Measurements from ENCODE around the gene LRFN4. TPM values are rescaled to one million over a fixed set of nuclear protein-coding genes. Genes with fewer than 3 reads are reported as not detected.

The LRFN4 gene
- total RNA-seq, 4 donors from 2014 or later, result 10.2 to 16.6 (median 12.4) TPM

- TF ChIP-seq, protein P1, sequence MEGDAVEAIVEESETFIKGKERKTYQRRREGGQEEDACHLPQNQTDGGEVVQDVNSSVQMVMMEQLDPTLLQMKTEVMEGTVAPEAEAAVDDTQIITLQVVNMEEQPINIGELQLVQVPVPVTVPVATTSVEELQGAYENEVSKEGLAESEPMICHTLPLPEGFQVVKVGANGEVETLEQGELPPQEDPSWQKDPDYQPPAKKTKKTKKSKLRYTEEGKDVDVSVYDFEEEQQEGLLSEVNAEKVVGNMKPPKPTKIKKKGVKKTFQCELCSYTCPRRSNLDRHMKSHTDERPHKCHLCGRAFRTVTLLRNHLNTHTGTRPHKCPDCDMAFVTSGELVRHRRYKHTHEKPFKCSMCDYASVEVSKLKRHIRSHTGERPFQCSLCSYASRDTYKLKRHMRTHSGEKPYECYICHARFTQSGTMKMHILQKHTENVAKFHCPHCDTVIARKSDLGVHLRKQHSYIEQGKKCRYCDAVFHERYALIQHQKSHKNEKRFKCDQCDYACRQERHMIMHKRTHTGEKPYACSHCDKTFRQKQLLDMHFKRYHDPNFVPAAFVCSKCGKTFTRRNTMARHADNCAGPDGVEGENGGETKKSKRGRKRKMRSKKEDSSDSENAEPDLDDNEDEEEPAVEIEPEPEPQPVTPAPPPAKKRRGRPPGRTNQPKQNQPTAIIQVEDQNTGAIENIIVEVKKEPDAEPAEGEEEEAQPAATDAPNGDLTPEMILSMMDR (IDR thresholded peaks at IDR 0.05), result no peak
- DNase-seq (ENCODE audit: low spot score) (no peak), ATAC-seq (ENCODE audit: low FRiP score) (no peak)
Measured at GRCh38 chr11:66858186-66858938, 1.5 kb downstream of the LRFN4 start.

DNA sequence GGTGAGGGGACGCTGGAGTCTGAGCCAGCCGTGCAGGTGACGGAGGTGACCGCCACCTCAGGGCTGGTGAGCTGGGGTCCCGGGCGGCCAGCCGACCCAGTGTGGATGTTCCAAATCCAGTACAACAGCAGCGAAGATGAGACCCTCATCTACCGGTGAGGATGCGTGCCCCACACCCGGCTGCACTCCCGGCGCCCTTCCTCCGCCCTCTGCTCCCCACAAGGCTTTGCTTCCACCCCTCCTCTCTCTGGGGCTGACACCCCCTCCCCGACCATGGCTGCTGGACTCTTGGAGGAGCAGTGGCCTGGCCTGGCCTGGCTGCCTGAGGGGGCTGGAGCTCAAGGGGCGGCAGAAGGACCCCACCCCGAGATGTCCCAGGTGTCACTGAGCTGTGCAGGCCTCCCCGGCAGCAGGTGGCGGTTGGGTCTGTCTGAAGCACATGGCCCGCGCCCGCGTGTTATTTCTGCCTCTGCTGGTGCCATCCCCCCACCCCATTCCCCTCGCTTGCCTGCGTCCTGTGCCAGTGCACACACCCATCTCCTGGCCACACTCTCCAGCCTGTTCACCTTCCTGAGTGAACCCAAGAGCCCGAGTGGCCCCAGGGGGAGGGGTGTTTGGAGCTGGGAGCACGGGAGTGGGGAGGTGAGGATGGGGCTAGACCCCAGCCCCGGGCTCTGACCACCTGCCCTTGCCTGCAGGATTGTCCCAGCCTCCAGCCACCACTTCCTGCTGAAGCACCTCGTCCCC, 2.2 kb downstream of the LRFN4 start:
- ATAC-seq (ENCODE audit: low FRiP score) (no peak), DNase-seq (ENCODE audit: low spot score) (no peak)
- TF ChIP-seq, protein P1 (IDR thresholded peaks at IDR 0.05), result no peak

- TF ChIP-seq, protein P1 (IDR thresholded peaks at IDR 0.05), result no peak
- DNase-seq (ENCODE audit: low spot score) (no peak), ATAC-seq (ENCODE audit: low FRiP score) (no peak)
Measured at GRCh38 chr11:66859686-66860448, 3.0 kb downstream of the LRFN4 start.

GRCh38 chr11:66860449-66860831, 3.6 kb downstream of the LRFN4 start:
- TF ChIP-seq, protein P1 (IDR thresholded peaks at IDR 0.05), result no peak
- no peak for ATAC-seq (ENCODE audit: low FRiP score)
- DNase-seq (ENCODE audit: low spot score), result no peak

GRCh38 chr11:66861038-66861773, 4.3 kb downstream of the LRFN4 start:
- DNase-seq (ENCODE audit: low spot score), result no peak
- TF ChIP-seq, protein P1 (IDR thresholded peaks at IDR 0.05), result no peak
- no peak for ATAC-seq (ENCODE audit: low FRiP score)

DNA sequence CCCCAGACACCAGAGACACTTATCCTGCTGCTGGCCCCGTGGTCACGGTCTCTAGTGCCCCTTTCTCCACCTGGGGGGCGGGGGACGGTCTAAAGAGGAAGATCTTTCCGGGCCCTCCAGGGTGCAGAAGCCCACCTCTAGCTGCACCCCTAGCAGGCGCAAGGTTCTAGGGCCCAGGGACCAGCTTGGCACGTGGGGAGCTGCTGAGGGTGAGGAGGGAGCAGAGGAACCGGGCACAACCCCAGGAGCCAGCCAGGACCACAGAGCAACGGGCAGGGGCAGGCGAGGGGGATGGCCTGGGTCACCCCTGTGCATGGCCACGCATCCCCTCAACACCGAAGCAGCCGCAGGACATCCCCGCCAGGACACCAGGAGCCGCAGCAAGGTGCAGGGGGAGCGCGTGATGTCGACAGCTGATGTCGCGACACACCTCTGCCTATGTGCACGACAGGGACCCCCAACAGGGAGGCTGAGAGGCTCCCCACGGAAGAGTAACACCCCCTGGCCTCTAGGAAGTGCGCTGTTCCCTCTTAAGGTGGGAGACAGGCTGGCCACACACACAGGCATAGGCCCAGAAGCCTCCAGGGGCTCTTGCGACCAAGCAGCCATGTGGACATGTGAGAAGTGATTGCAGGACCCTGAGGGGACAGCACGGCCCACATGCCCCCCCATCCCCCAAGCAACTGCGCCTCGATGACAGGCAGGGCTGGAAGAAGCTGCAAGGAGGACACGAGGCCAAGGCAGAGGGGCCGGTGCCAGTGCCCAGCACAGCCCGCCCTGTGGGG, 5.1 kb downstream of the LRFN4 start:
- ATAC-seq (ENCODE audit: low FRiP score) (no peak), DNase-seq (ENCODE audit: low spot score) (no peak)

More for the DNA sequence above, 5.1 kb downstream of the LRFN4 start:
- TF ChIP-seq, protein P1 (IDR thresholded peaks at IDR 0.05), result no peak
